Stimulated activated CD8-positive, alpha-beta memory T cell treated with anti-CD3 and anti-CD28 coated beads, Interleukin-12 subunit alpha, Interleukin-12 subunit beta, amount 100 ng/mL, for 1 hour (primary cell): ENCODE measurements around the gene RNF215.
A peak's percentile ranks its signal among the peaks of the same experiment; 100 is the strongest.

Experiments
- DNase-seq: peaks from one replicate; pipeline ENCODE4 v3.0.0-alpha.2; 2020; ENCODE audit warnings: low read depth

Gene RNF215

GRCh38 chr22:30386960-30387827, at the start of gene RNF215:
TSS of gene RNF215 (minus strand) at chr22:30387411. CDS start at chr22:30387313, 98 bp downstream.
- peak; percentile 57 for DNase-seq

GRCh38 chr22:30436196-30436595, 49.0 kb upstream of the RNF215 start:
- no peak for DNase-seq

GRCh38 chr22:30435674-30436126, 48.5 kb upstream of the RNF215 start:
- DNase-seq = peak; percentile 66

- DNase-seq = no peak
These were observed 47.6 kb upstream of the RNF215 start for GRCh38 chr22:30434843-30435242.

- no peak for DNase-seq
These were observed 46.6 kb upstream of the RNF215 start for GRCh38 chr22:30433773-30434172.

GRCh38 chr22:30433227-30433626, 46.0 kb upstream of the RNF215 start:
- no peak for DNase-seq

GRCh38 chr22:30432520-30432919, 45.3 kb upstream of the RNF215 start:
- DNase-seq = no peak

- DNase-seq = no peak
These were observed 44.9 kb upstream of the RNF215 start for GRCh38 chr22:30432096-30432495.

GRCh38 chr22:30430933-30431332, 43.7 kb upstream of the RNF215 start:
- DNase-seq = no peak

GRCh38 chr22:30429887-30430286, 42.7 kb upstream of the RNF215 start:
- DNase-seq = no peak

GRCh38 chr22:30427871-30428270, 40.7 kb upstream of the RNF215 start:
- DNase-seq = no peak

- peak; percentile 71 for DNase-seq
These were observed 39.5 kb upstream of the RNF215 start for GRCh38 chr22:30426388-30427353.

GRCh38 chr22:30425616-30426387, 38.6 kb upstream of the RNF215 start, which contains the start of gene MTFP1:
TSS of gene MTFP1 (plus strand) at chr22:30425768. CDS start at chr22:30425880, 112 bp downstream.
- no peak for DNase-seq

GRCh38 chr22:30425327-30425615, 38.1 kb upstream of the RNF215 start:
- no peak for DNase-seq

GRCh38 chr22:30424534-30425326, 37.5 kb upstream of the RNF215 start:
- no peak for DNase-seq

- peak; percentile 98 for DNase-seq
These were observed 36.8 kb upstream of the RNF215 start for GRCh38 chr22:30423959-30424533.

- DNase-seq = no peak
These were observed 36.2 kb upstream of the RNF215 start for GRCh38 chr22:30423301-30423958.

- no peak for DNase-seq
These were observed 35.5 kb upstream of the RNF215 start for GRCh38 chr22:30422481-30423300.
